Keratinocyte (primary cell): Measurements from ENCODE around the gene BTN3A1. TPM values are rescaled to one million over a fixed set of nuclear protein-coding genes. Genes with fewer than 3 reads are reported as not detected.

ENCODE experiments used
- DNase-seq: peaks from one replicate; pipeline ENCODE4 v3.0.0-alpha.2; 2011; ENCODE audit warnings: low read depth, missing footprints, low spot score
- FAIRE-seq: peaks from 2 replicates; lab custom pipeline; 2011; peaks lifted over from hg19 to GRCh38; lab: Jason Lieb, UNC
- H2AFZ ChIP-seq: 2 replicates; pipeline ENCODE4 v1.6.0; 2012; ENCODE audit warnings: low read length, control low read depth, inconsistent platforms; ENCODE audit not compliant: control insufficient read depth
- H3K27ac ChIP-seq: 2 replicates; pipeline ENCODE4 v1.5.1; 2011; ENCODE audit warnings: low read length; ENCODE audit not compliant: control insufficient read depth, insufficient read depth
- H3K27me3 ChIP-seq: 3 replicates; pipeline ENCODE4 v1.6.0; 2011; ENCODE audit warnings: low read length; ENCODE audit not compliant: control insufficient read depth, insufficient read depth; ENCODE audit errors: extremely low read depth
- H3K36me3 ChIP-seq, 2 experiments: 2 replicates in 1 of 2; 3 replicates in 1 of 2; pipeline ENCODE4 v1.5.1; 2011; ENCODE audit warnings: low read length in 2 of 2, mild to moderate bottlenecking in 1 of 2; ENCODE audit not compliant: control insufficient read depth in 2 of 2, insufficient read depth in 2 of 2; ENCODE audit errors: extremely low read depth in 1 of 2
- H3K4me1 ChIP-seq: 3 replicates; pipeline ENCODE4 v1.5.1; 2011; ENCODE audit warnings: low read length; ENCODE audit not compliant: control insufficient read depth, insufficient read depth; ENCODE audit errors: extremely low read depth
- H3K4me2 ChIP-seq: 3 replicates; pipeline ENCODE4 v1.6.0; 2011; ENCODE audit warnings: low read depth, low read length; ENCODE audit not compliant: control insufficient read depth, insufficient read depth; ENCODE audit errors: extremely low read depth
- H3K4me3 ChIP-seq, 3 experiments: fragments of 200-600 bp in 1 of 3; sonication (generic) in 1 of 3; 2 replicates in 2 of 3; 3 replicates in 1 of 3; pipeline ENCODE4 v1.5.1; 2011 to 2016; ENCODE audit warnings: low read length in 3 of 3, mild to moderate bottlenecking in 3 of 3, control low read depth in 2 of 3, inconsistent platforms in 1 of 3, low read depth in 1 of 3, mixed read lengths in 1 of 3, mixed run types in 1 of 3, moderate library complexity in 1 of 3; ENCODE audit not compliant: control insufficient read depth in 2 of 3, insufficient read depth in 2 of 3; ENCODE audit errors: extremely low read depth in 1 of 3
- H3K79me2 ChIP-seq: 2 replicates; pipeline ENCODE4 v1.6.0; 2012; ENCODE audit warnings: low read length; ENCODE audit not compliant: control insufficient read depth, insufficient read depth
- H3K9ac ChIP-seq: 3 replicates; pipeline ENCODE4 v1.6.0; 2011; ENCODE audit warnings: low read length; ENCODE audit not compliant: control insufficient read depth, insufficient read depth; ENCODE audit errors: extremely low read depth
- H3K9me1 ChIP-seq: 3 replicates; pipeline ENCODE4 v1.6.0; 2011; ENCODE audit warnings: low read length; ENCODE audit not compliant: control insufficient read depth, insufficient read depth; ENCODE audit errors: extremely low read depth
- H3K9me3 ChIP-seq: 2 replicates; pipeline ENCODE4 v1.5.1; 2012; ENCODE audit warnings: low read depth, low read length; ENCODE audit not compliant: control insufficient read depth
- H4K20me1 ChIP-seq: 3 replicates; pipeline ENCODE4 v1.6.0; 2011; ENCODE audit warnings: low read length; ENCODE audit not compliant: control insufficient read depth, insufficient read depth; ENCODE audit errors: extremely low read depth
- CTCF ChIP-seq, 3 experiments: IDR thresholded peaks in 1 of 3; conservative IDR thresholded peaks in 1 of 3; optimal IDR thresholded peaks in 1 of 3; 2 replicates in 2 of 3; 3 replicates in 1 of 3; pipeline versions ENCODE3 to v1.5.1; 2011; ENCODE audit warnings: low read length in 3 of 3, mild to moderate bottlenecking in 3 of 3, moderate library complexity in 2 of 3, control low read depth in 1 of 3, inconsistent platforms in 1 of 3; ENCODE audit not compliant: insufficient read depth in 2 of 3; ENCODE audit errors: extremely low read depth in 1 of 3
- EZH2 ChIP-seq: IDR thresholded peaks from one replicate; pipeline ENCODE4 v1.6.1; 2012; ENCODE audit warnings: inconsistent platforms, mild to moderate bottlenecking, low read length, moderate library complexity
- dilution Hi-C: fragments of 300-500 bp; cut with MboI; formaldehyde crosslinking; loops from one replicate; pipeline ENCODE4 v1.7.0; 2020; ENCODE audit warnings: low sequenced_read_pairs; ENCODE audit not compliant: extremely low pct_ligation_motif_present
- polyA plus RNA-seq, 5 experiments: library from polyadenylated mRNA; depleted of rRNA in 3 of 5; stranded (reverse) in 3 of 5; stranded (forward) in 1 of 5; unstranded in 1 of 5; fragments of >200 nt; gene quantifications; 1 replicate in 1 of 5; 2 replicates in 3 of 5; 3 replicates in 1 of 5; pipeline versions ENCODE4 v1.2.1 to v1.2.3, GENCODE V29; 2011 to 2012; ENCODE audit warnings: missing spikeins in 2 of 5, low read depth in 1 of 5, low replicate concordance in 1 of 5

The BTN3A1 gene
- polyA plus RNA-seq, 1 donor (not counting 4 experiments of a cell fraction or from before 2014, with no cell fraction given): 6.9 TPM

GRCh38 chr6:26437550-26437949 lies 35.5 kb downstream of the BTN3A1 start:
- FAIRE-seq: no peak
- dilution Hi-C loops: no loop called here
- Histone ChIP-seq H3K27ac (no peak overlapping the region), H2AFZ (no peak overlapping the region), H4K20me1 (no peaks in the 10 kb centered on the region), H3K36me3 (no peaks in the 10 kb centered on the region), H3K4me1 (peaks cover 17% of the 10 kb centered on the region), H3K79me2 (no peaks in the 10 kb centered on the region), H3K4me2 (no peak overlapping the region), H3K27me3 (no peaks in the 10 kb centered on the region), H3K9me1 (no peaks in the 10 kb centered on the region), H3K9ac (no peak overlapping the region), H3K4me3 (no peak overlapping the region), H3K9me3 (no peaks in the 10 kb centered on the region)
- TF ChIP-seq CTCF (optimal IDR thresholded peaks at IDR 0.05 in 1 of 3, IDR thresholded peaks at IDR 0.05 in 1 of 3, conservative IDR thresholded peaks at IDR 0.05 in 1 of 3; ENCODE audit: extremely low read depth in 1 of 3, insufficient read depth in 2 of 3, low read length in 3 of 3) (no peak), EZH2 (no peak)
- DNase-seq: no peak

- Histone ChIP-seq H3K27ac (no peak overlapping the region), H3K4me2 (no peak overlapping the region), H3K9me1 (no peaks in the 10 kb centered on the region), H3K9ac (no peak overlapping the region), H3K36me3 (no peaks in the 10 kb centered on the region), H3K27me3 (no peaks in the 10 kb centered on the region), H3K4me3 (no peak overlapping the region), H2AFZ (no peak overlapping the region), H3K79me2 (no peaks in the 10 kb centered on the region), H3K9me3 (no peaks in the 10 kb centered on the region), H4K20me1 (no peaks in the 10 kb centered on the region), H3K4me1 (peaks cover 17% of the 10 kb centered on the region)
- FAIRE-seq: no peak
- dilution Hi-C loops: no loop called here
- no peak for TF ChIP-seq EZH2
- no peak for TF ChIP-seq CTCF (optimal IDR thresholded peaks at IDR 0.05 in 1 of 3, IDR thresholded peaks at IDR 0.05 in 1 of 3, conservative IDR thresholded peaks at IDR 0.05 in 1 of 3; ENCODE audit: extremely low read depth in 1 of 3, insufficient read depth in 2 of 3, low read length in 3 of 3)
- DNase-seq: no peak
Measured at GRCh38 chr6:26438000-26438399, 35.9 kb downstream of the BTN3A1 start.
